ENCODE results near the gene MROH9. TPM values are rescaled to one million over a fixed set of nuclear protein-coding genes. Genes with fewer than 3 reads are reported as not detected.

Gene MROH9
- total and polyA plus RNA-seq, 2 of the 4 experiments (the other 2 are of a cell fraction), result not detected

DNA sequence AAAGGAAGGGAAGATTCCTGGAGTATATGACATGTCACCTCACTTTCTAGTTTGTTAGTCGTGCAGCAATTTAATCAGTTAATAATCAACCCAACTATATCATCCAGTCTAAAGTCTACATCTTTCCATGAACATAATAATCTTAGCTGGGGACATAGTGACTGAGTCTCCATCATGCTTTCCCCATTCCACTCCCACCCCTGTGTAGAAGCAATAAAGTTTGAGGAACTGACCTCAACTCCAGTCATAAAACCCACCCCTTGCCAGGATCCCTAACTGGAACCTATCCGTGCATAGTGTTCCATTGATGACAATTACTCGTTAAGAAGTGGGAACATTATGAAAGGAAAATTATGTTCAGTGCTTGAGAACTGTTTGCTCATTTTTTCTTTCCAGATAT, 48.9 kb upstream of the MROH9 start:
- H2BK5ac ChIP-seq (ENCODE audit: low read depth, low read length, poor library complexity, severe bottlenecking), result no peak overlapping the region
- CTCF ChIA-PET, result no interaction called here
- WGBS, 2 experiments (ENCODE audit: extremely low coverage in 2 of 2, insufficient read length in 1 of 2), result no CpG with 5 or more reads among the region's 3 CpGs
- H3K9ac ChIP-seq (ENCODE audit: low read depth, low read length), result no peak overlapping the region
- no peak overlapping the region for H3K27ac ChIP-seq (ENCODE audit: insufficient read depth, low read length)
- no peak overlapping the region for H2AK9ac ChIP-seq (replicated peaks; ENCODE audit: low read depth, low read length, poor library complexity)
- no peak overlapping the region for H3K4me3 ChIP-seq (ENCODE audit: insufficient read depth, low read depth, low read length)
- H3K9me3 ChIP-seq (ENCODE audit: control insufficient read depth, insufficient read depth, low read length), result no peaks in the 10 kb centered on the region
- H3K36me3 ChIP-seq (ENCODE audit: control insufficient read depth, insufficient read depth, low read length), result no peaks in the 10 kb centered on the region
- no TSS peak for BruUV-seq (replicated peaks)
- dilution Hi-C loops (cut with HindIII; ENCODE audit: low sequenced_read_pairs, unreplicated experiment) (no loop called here), intact Hi-C loops (cut with micrococcal nuclease) (no loop called here), in situ Hi-C loops (cut with MboI; ENCODE audit: low sequenced_read_pairs) (no loop called here)
- H3K27me3 ChIP-seq (ENCODE audit: control insufficient read depth, insufficient read depth, low read length), result no peaks in the 10 kb centered on the region
- no peak overlapping the region for H3K14ac ChIP-seq (replicated peaks; ENCODE audit: low read depth, low read length)
- no peak for TF ChIP-seq POLR2A (IDR thresholded peaks at IDR 0.05; ENCODE audit: low read depth, low read length)
- no peak for TF ChIP-seq RCOR1 (IDR thresholded peaks at IDR 0.05; ENCODE audit: insufficient replicate concordance, low read length)
- H2BK20ac ChIP-seq (ENCODE audit: low read depth, low read length), result no peak overlapping the region
- H3K56ac ChIP-seq (ENCODE audit: extremely low read depth, insufficient read depth, low read length), result no peak overlapping the region
- no peak overlapping the region for H4K8ac ChIP-seq (ENCODE audit: low read depth in 2 of 2, low read length in 2 of 2)
- no peak overlapping the region for H3K4me2 ChIP-seq (ENCODE audit: low read depth, low read length)
- no peak overlapping the region for H4K5ac ChIP-seq (ENCODE audit: low read depth, low read length)
- DNase-seq (no peak), ATAC-seq (ENCODE audit: low read depth) (no peak)
- no peak overlapping the region for H2BK120ac ChIP-seq (ENCODE audit: low read depth, low read length)
- H3K18ac ChIP-seq (ENCODE audit: low read depth, low read length), result no peak overlapping the region
- H2AK5ac ChIP-seq (ENCODE audit: low read depth, low read length), result no peak overlapping the region
- H4K91ac ChIP-seq (ENCODE audit: insufficient read depth, low read depth, low read length), result no peak overlapping the region
- H2AFZ ChIP-seq (replicated peaks; ENCODE audit: low read length, poor library complexity), result no peak overlapping the region
- no peaks in the 10 kb centered on the region for H4K20me1 ChIP-seq (ENCODE audit: insufficient read depth, low read length)
- POLR2A ChIA-PET (ENCODE audit: unreplicated experiment), result no interaction called here
- no peaks in the 10 kb centered on the region for H3K79me1 ChIP-seq (ENCODE audit: low read depth in 1 of 2, low read length in 2 of 2)
- no peaks in the 10 kb centered on the region for H3K9me1 ChIP-seq (ENCODE audit: insufficient read depth, low read length)
- no peak overlapping the region for H3K4ac ChIP-seq (ENCODE audit: low read depth, low read length)
- no peak overlapping the region for H2BK15ac ChIP-seq (ENCODE audit: low read depth, low read length)
- no peak overlapping the region for H3K23ac ChIP-seq (ENCODE audit: low read depth, low read length)
- no peaks in the 10 kb centered on the region for H3K4me1 ChIP-seq (ENCODE audit: control insufficient read depth, insufficient read depth, low read length)

Measured in IMR-90 (cell line).